IMR-90 (cell line): ENCODE data around the gene SLC38A1. TPM values are rescaled to one million over a fixed set of nuclear protein-coding genes. Genes with fewer than 3 reads are reported as not detected.

ENCODE experiments used
- ATAC-seq: fragments of 200-7000 bp; cut with Tn5 transposase; 2 replicates; pipeline ENCODE4 v1.9.1; 2020; ENCODE audit warnings: low read depth, mild to moderate bottlenecking, moderate library complexity
- BruUV-seq: library from RNA; stranded (reverse); fragments of 400-500 nt; replicated peaks from 2 replicates; lab custom pipeline; 2021; lab: Mats Ljungman, UMichigan
- CTCF ChIA-PET: fragments of 300-600 bp; formaldehyde crosslinking; extraction: SDS; loops from one replicate; lab custom pipeline; 2021; ENCODE audit warnings: antibody characterized with exemption; lab: Yijun Ruan, JAX
- POLR2A ChIA-PET: fragments of 300-600 bp; sonication (Branson Sonifier 250); formaldehyde crosslinking; loops from one replicate; lab custom pipeline; 2022; ENCODE audit warnings: antibody characterized with exemption; ENCODE audit not compliant: unreplicated experiment; lab: Charles Lee
- DNase-seq: peaks from one replicate; pipeline ENCODE4 v3.0.0; 2013
- H2AFZ ChIP-seq: replicated peaks from 2 replicates; pipeline ENCODE3; 2013; ENCODE audit warnings: low read length, mild to moderate bottlenecking; ENCODE audit not compliant: poor library complexity
- H2AK5ac ChIP-seq: 2 replicates; pipeline ENCODE4 v1.6.1; 2013; ENCODE audit warnings: low read depth, low read length, inconsistent platforms
- H2AK9ac ChIP-seq: replicated peaks from 2 replicates; pipeline ENCODE3; 2013; ENCODE audit warnings: mild to moderate bottlenecking, low read depth, low read length, moderate library complexity; ENCODE audit not compliant: poor library complexity
- H2BK120ac ChIP-seq: 2 replicates; pipeline ENCODE4 v1.6.1; 2013; ENCODE audit warnings: low read depth, low read length, inconsistent platforms
- H2BK15ac ChIP-seq: 3 replicates; pipeline ENCODE4 v1.6.1; 2013; ENCODE audit warnings: low read depth, low read length, inconsistent platforms
- H2BK20ac ChIP-seq: 2 replicates; pipeline ENCODE4 v1.6.1; 2013; ENCODE audit warnings: low read depth, mild to moderate bottlenecking, inconsistent platforms, low read length, moderate library complexity
- H2BK5ac ChIP-seq: 2 replicates; pipeline ENCODE4 v1.6.1; 2013; ENCODE audit warnings: mild to moderate bottlenecking, low read depth, low read length, inconsistent platforms; ENCODE audit not compliant: poor library complexity, severe bottlenecking
- H3K14ac ChIP-seq: replicated peaks from 2 replicates; pipeline ENCODE4 v1.6.1; 2013; ENCODE audit warnings: low read depth, low read length, inconsistent platforms
- H3K18ac ChIP-seq: 2 replicates; pipeline ENCODE4 v1.6.1; 2013; ENCODE audit warnings: low read depth, low read length, control low read depth
- H3K23ac ChIP-seq: 2 replicates; pipeline ENCODE4 v1.6.1; 2013; ENCODE audit warnings: low read depth, low read length, inconsistent platforms
- H3K27ac ChIP-seq: 2 replicates; pipeline ENCODE4 v1.5.1; 2013; ENCODE audit warnings: mild to moderate bottlenecking, control low read depth, low read length; ENCODE audit not compliant: insufficient read depth
- H3K27me3 ChIP-seq: 2 replicates; pipeline ENCODE4 v1.6.1; 2013; ENCODE audit warnings: low read length; ENCODE audit not compliant: control insufficient read depth, insufficient read depth
- H3K36me3 ChIP-seq: 2 replicates; pipeline ENCODE4 v1.6.1; 2013; ENCODE audit warnings: low read length, mixed read lengths; ENCODE audit not compliant: control insufficient read depth, insufficient read depth
- H3K4ac ChIP-seq: 2 replicates; pipeline ENCODE4 v1.6.1; 2013; ENCODE audit warnings: low read depth, low read length, inconsistent platforms
- H3K4me1 ChIP-seq: 2 replicates; pipeline ENCODE4 v1.6.1; 2013; ENCODE audit warnings: low read length, mixed read lengths; ENCODE audit not compliant: control insufficient read depth, insufficient read depth
- H3K4me2 ChIP-seq: 2 replicates; pipeline ENCODE4 v1.6.1; 2013; ENCODE audit warnings: low read depth, mild to moderate bottlenecking, control low read depth, low read length, moderate library complexity
- H3K4me3 ChIP-seq: 2 replicates; pipeline ENCODE4 v1.5.1; 2013; ENCODE audit warnings: low read depth, mild to moderate bottlenecking, control low read depth, low read length, moderate library complexity; ENCODE audit not compliant: insufficient read depth
- H3K56ac ChIP-seq: 2 replicates; pipeline ENCODE4 v1.6.1; 2013; ENCODE audit warnings: low read length, inconsistent platforms; ENCODE audit not compliant: insufficient read depth; ENCODE audit errors: extremely low read depth
- H3K79me1 ChIP-seq, 2 experiments: 2 replicates each; pipeline ENCODE4 v1.6.1; 2013; ENCODE audit warnings: low read length in 2 of 2, inconsistent platforms in 1 of 2, low read depth in 1 of 2
- H3K9ac ChIP-seq: 2 replicates; pipeline ENCODE4 v1.6.1; 2013; ENCODE audit warnings: low read depth, low read length, control low read depth
- H3K9me1 ChIP-seq: 2 replicates; pipeline ENCODE4 v1.6.1; 2013; ENCODE audit warnings: low read length, inconsistent platforms; ENCODE audit not compliant: insufficient read depth
- H3K9me3 ChIP-seq: 2 replicates; pipeline ENCODE4 v1.6.1; 2013; ENCODE audit warnings: low read length; ENCODE audit not compliant: control insufficient read depth, insufficient read depth
- H4K20me1 ChIP-seq: 2 replicates; pipeline ENCODE4 v1.6.1; 2013; ENCODE audit warnings: low read length, inconsistent platforms; ENCODE audit not compliant: insufficient read depth
- H4K5ac ChIP-seq: 2 replicates; pipeline ENCODE4 v1.6.1; 2013; ENCODE audit warnings: mild to moderate bottlenecking, low read depth, low read length, control low read depth
- H4K8ac ChIP-seq, 2 experiments: 2 replicates each; pipeline ENCODE4 v1.6.1; 2013; ENCODE audit warnings: low read depth in 2 of 2, low read length in 2 of 2, control low read depth in 1 of 2, inconsistent platforms in 1 of 2
- H4K91ac ChIP-seq: 2 replicates; pipeline ENCODE4 v1.6.1; 2013; ENCODE audit warnings: low read depth, low read length, inconsistent platforms; ENCODE audit not compliant: insufficient read depth
- BHLHE40 ChIP-seq: fragments of 150-350 bp; IDR thresholded peaks from 2 replicates; pipeline ENCODE4 v1.6.1; 2016; ENCODE audit warnings: mild to moderate bottlenecking, low read depth, low read length
- CEBPB ChIP-seq: IDR thresholded peaks from 2 replicates; pipeline ENCODE4 v1.6.1; 2012; ENCODE audit warnings: low read depth, low read length, improper control_type of control experiment
- CHD1 ChIP-seq: IDR thresholded peaks from 2 replicates; pipeline ENCODE4 v1.6.1; 2012; ENCODE audit warnings: low read depth, low read length, improper control_type of control experiment
- CTCF ChIP-seq: conservative IDR thresholded peaks from 2 replicates; pipeline ENCODE4 v1.5.1; 2012; ENCODE audit warnings: mild to moderate bottlenecking, low read depth, low read length, improper control_type of control experiment
- ELK1 ChIP-seq: fragments of 150-350 bp; IDR thresholded peaks from 2 replicates; pipeline ENCODE4 v1.6.1; 2016; ENCODE audit warnings: low read depth, mild to moderate bottlenecking, low read length, moderate library complexity, borderline replicate concordance
- FOS ChIP-seq: fragments of 150-350 bp; IDR thresholded peaks from 2 replicates; pipeline ENCODE4 v1.6.1; 2016; ENCODE audit warnings: low read depth, low read length
- MAFK ChIP-seq: IDR thresholded peaks from 2 replicates; pipeline ENCODE4 v1.6.1; 2012; ENCODE audit warnings: low read depth, low read length, improper control_type of control experiment
- MAZ ChIP-seq: IDR thresholded peaks from 2 replicates; pipeline ENCODE4 v1.6.1; 2012; ENCODE audit warnings: low read depth, mild to moderate bottlenecking, low read length, improper control_type of control experiment, moderate library complexity, borderline replicate concordance
- MXI1 ChIP-seq: IDR thresholded peaks from 2 replicates; pipeline ENCODE4 v1.6.1; 2012; ENCODE audit warnings: low read depth, mild to moderate bottlenecking, low read length, moderate library complexity, borderline replicate concordance
- NFE2L2 ChIP-seq: fragments of 150-350 bp; IDR thresholded peaks from 2 replicates; pipeline ENCODE4 v1.6.1; 2016; ENCODE audit warnings: low read depth, mild to moderate bottlenecking, low read length
- POLR2A ChIP-seq: IDR thresholded peaks from 2 replicates; pipeline ENCODE4 v1.6.1; 2012; ENCODE audit warnings: mild to moderate bottlenecking, low read depth, low read length
- RAD21 ChIP-seq: IDR thresholded peaks from 2 replicates; pipeline ENCODE4 v1.6.1; 2012; ENCODE audit warnings: low read length, improper control_type of control experiment
- RCOR1 ChIP-seq: IDR thresholded peaks from 2 replicates; pipeline ENCODE4 v1.6.1; 2012; ENCODE audit warnings: mild to moderate bottlenecking, low read length, improper control_type of control experiment; ENCODE audit not compliant: insufficient replicate concordance
- RFX5 ChIP-seq: IDR thresholded peaks from 2 replicates; pipeline ENCODE4 v1.8.0; 2012; ENCODE audit warnings: low read depth, mild to moderate bottlenecking, low read length, moderate library complexity
- SMC3 ChIP-seq: fragments of 150-350 bp; IDR thresholded peaks from 2 replicates; pipeline ENCODE4 v1.6.1; 2016; ENCODE audit warnings: low read depth, mild to moderate bottlenecking, antibody characterized with exemption, low read length, moderate library complexity
- USF2 ChIP-seq: fragments of 150-350 bp; IDR thresholded peaks from 2 replicates; pipeline ENCODE4 v1.6.1; 2017; ENCODE audit warnings: mild to moderate bottlenecking, antibody characterized with exemption, low read length, low read depth
- WGBS, 2 experiments: methylation state at CpG; one replicate each; pipeline versions ENCODE4 v1.1.5 to v1.1.7; 2013; ENCODE audit warnings: missing lambda C conversion rate in 2 of 2; ENCODE audit not compliant: insufficient read length in 1 of 2; ENCODE audit errors: extremely low coverage in 2 of 2; 5-methylcytosine and 5-hydroxymethylcytosine counted together
- dilution Hi-C: fragments of 300-500 bp; cut with HindIII; formaldehyde crosslinking; loops from one replicate; pipeline ENCODE4 v1.14.3; 2018; ENCODE audit warnings: low sequenced_read_pairs; ENCODE audit not compliant: unreplicated experiment
- in situ Hi-C: fragments of 300-500 bp; cut with MboI; formaldehyde crosslinking; loops from 3 replicates; pipeline ENCODE4 v1.14.3; 2019; ENCODE audit warnings: low sequenced_read_pairs, inconsistent platforms, mixed read lengths
- intact Hi-C: fragments of 100-400 bp; cut with micrococcal nuclease; formaldehyde crosslinking; loops from 2 replicates; pipeline ENCODE4 v1.10.0; 2022
- polyA plus RNA-seq, 3 experiments: library from polyadenylated mRNA; depleted of rRNA; stranded (reverse); fragments of >200 nt; gene quantifications; 2 replicates each; pipeline ENCODE4 v1.2.3, GENCODE V29; 2012; ENCODE audit warnings: low replicate concordance in 1 of 3
- total RNA-seq: library from RNA; depleted of rRNA; stranded (reverse); fragments of >200 nt; gene quantifications from 2 replicates; pipeline ENCODE4 v1.2.3, GENCODE V29; 2012

SLC38A1 gene
- total and polyA plus RNA-seq, 2 of the 4 experiments (the other 2 are of a cell fraction) = 22.8 to 61.5 TPM

GRCh38 chr12:46303039-46303666 is 34.3 kb upstream of the SLC38A1 start:
- H2BK5ac ChIP-seq = no peak overlapping the region
- H3K79me1 ChIP-seq = no peaks in the 10 kb centered on the region
- H3K4me2 ChIP-seq = no peak overlapping the region
- TF ChIP-seq NFE2L2 (no peak), CHD1 (no peak), MXI1 (no peak), CEBPB (0 out of 2 replicates have a peak, but pooled peaks have one; percentile 1), CTCF (peak; percentile 45), RCOR1 (no peak), RAD21 (peak; percentile 37; the same call in 1 of the 2 replicates), POLR2A (no peak), SMC3 (peak; percentile 28), RFX5 (no peak), FOS (no peak), BHLHE40 (no peak), MAFK (no peak), ELK1 (no peak), MAZ (no peak), USF2 (no peak)
- intact Hi-C loops = no loop called here
- no peak overlapping the region for H4K91ac ChIP-seq
- no peak overlapping the region for H4K8ac ChIP-seq
- no peak overlapping the region for H3K56ac ChIP-seq
- no peak overlapping the region for H2AFZ ChIP-seq
- no peak for ATAC-seq
- BruUV-seq = no TSS peak
- WGBS, 2 experiments = 100% methylated on average over 1 of the region's 5 CpGs; no CpG with 5 or more reads in 1 of the 2 experiments
- no peak overlapping the region for H3K27ac ChIP-seq
- no peaks in the 10 kb centered on the region for H3K4me1 ChIP-seq
- no peak overlapping the region for H3K9ac ChIP-seq
- H3K4me3 ChIP-seq = no peak overlapping the region
- peak; percentile 33 for DNase-seq
- H3K23ac ChIP-seq = no peak overlapping the region
- no peaks in the 10 kb centered on the region for H3K9me3 ChIP-seq
- no peak overlapping the region for H4K5ac ChIP-seq
- no peak overlapping the region for H3K4ac ChIP-seq
- H2AK9ac ChIP-seq = no peak overlapping the region
- no peaks in the 10 kb centered on the region for H3K9me1 ChIP-seq
- no peak overlapping the region for H2BK15ac ChIP-seq
- H3K27me3 ChIP-seq = no peaks in the 10 kb centered on the region
- no peaks in the 10 kb centered on the region for H3K36me3 ChIP-seq
- dilution Hi-C loops = no loop called here
- no peak overlapping the region for H2AK5ac ChIP-seq
- H3K18ac ChIP-seq = no peak overlapping the region
- in situ Hi-C loops = no loop called here
- ChIA-PET POLR2A (no interaction called here), CTCF (no interaction called here)
- no peaks in the 10 kb centered on the region for H4K20me1 ChIP-seq
- H3K14ac ChIP-seq = no peak overlapping the region
- H2BK120ac ChIP-seq = no peak overlapping the region
- H2BK20ac ChIP-seq = no peak overlapping the region
